Prostate gland (tissue), 2 donors: Measurements from ENCODE around the gene TMEM200B. TPM values are rescaled to one million over a fixed set of nuclear protein-coding genes. Genes with fewer than 3 reads are reported as not detected.
"Not testable (repeated sequence)": the region's sequence is repeated elsewhere in the genome, so short reads cannot be mapped to it uniquely, and the experiment has no call there.

ENCODE experiments used
- DNase-seq: peaks from one replicate; pipeline ENCODE4 v3.0.0-alpha.2; 2019; ENCODE audit warnings: low spot score
- H3K27ac ChIP-seq, 2 donors: fragments of 200-600 bp; sonication (generic); 2 replicates each; pipeline ENCODE4 v1.5.1; 2017 to 2019
- H3K27me3 ChIP-seq: fragments of 200-600 bp; sonication (generic); replicated peaks from 2 replicates; pipeline ENCODE4 v1.5.1; 2019; ENCODE audit not compliant: insufficient read depth
- H3K36me3 ChIP-seq, 2 donors: fragments of 200-600 bp; sonication (generic); 1 replicate in 1 of 2; 2 replicates in 1 of 2; pipeline versions ENCODE4 v1.5.1 to v1.8.1; 2017 to 2019
- H3K4me1 ChIP-seq: fragments of 200-600 bp; sonication (generic); replicated peaks from 2 replicates; pipeline ENCODE4 v1.5.1; 2019
- H3K4me3 ChIP-seq, 2 donors: fragments of 200-600 bp; sonication (generic); 2 replicates each; pipeline ENCODE4 v1.5.1; 2017 to 2019
- H3K9me3 ChIP-seq: fragments of 200-600 bp; sonication (generic); 2 replicates; pipeline ENCODE4 v1.5.1; 2017
- POLR2A ChIP-seq: fragments of 450-650 bp; IDR thresholded peaks from one replicate; pipeline ENCODE4 v1.6.1; 2016; ENCODE audit warnings: antibody characterized with exemption, mild to moderate bottlenecking
- POLR2AphosphoS5 ChIP-seq: sonication (generic); formaldehyde crosslinking; IDR thresholded peaks from one replicate; pipeline ENCODE4 v1.6.1; 2017; ENCODE audit warnings: antibody characterized with exemption
- WGBS: methylation state at CpG from one replicate; pipeline ENCODE4 v1.1.5; 2018; 5-methylcytosine and 5-hydroxymethylcytosine counted together
- intact Hi-C: fragments of 100-400 bp; cut with DNase I; formaldehyde crosslinking; loops from one replicate; pipeline ENCODE4 v1.14.2; 2022
- small RNA-seq, 2 donors: library from RNA; depleted of rRNA; stranded (forward); fragments of <200 nt; gene quantifications; one replicate each; pipeline ENCODE3, GENCODE V24; 2016
- total RNA-seq, 2 donors: library from RNA; depleted of rRNA; stranded (reverse); fragments of >200 nt; gene quantifications; one replicate each; pipeline ENCODE4 v1.1.0, GENCODE V29; 2016
- TF ChIP-seq, protein P1 (sequence below), 4 experiments: fragments of 200-600 bp in 2 of 4; fragments of 450-650 bp in 2 of 4; sonication (generic) in 2 of 4; IDR thresholded peaks; 1 replicate in 3 of 4; 2 replicates in 1 of 4; pipeline ENCODE4 v1.5.1; 2016 to 2019; ENCODE audit warnings: antibody characterized with exemption in 4 of 4, mild to moderate bottlenecking in 2 of 4, moderate library complexity in 2 of 4

The TMEM200B gene
- total RNA-seq, 2 donors from 2014 or later: 13.0 to 58.0 TPM

- no peaks in the 10 kb centered on the region for H3K27me3 ChIP-seq
- H3K4me3 ChIP-seq: no peak overlapping the region
- 78% methylated on average over 3 of the region's 3 CpGs for WGBS
- no peaks in the 10 kb centered on the region for H3K4me1 ChIP-seq
- no peaks in the 10 kb centered on the region for H3K36me3 ChIP-seq
- no peak for DNase-seq
- TF ChIP-seq POLR2A (no peak), POLR2AphosphoS5 (no peak)
- TF ChIP-seq, protein P1, sequence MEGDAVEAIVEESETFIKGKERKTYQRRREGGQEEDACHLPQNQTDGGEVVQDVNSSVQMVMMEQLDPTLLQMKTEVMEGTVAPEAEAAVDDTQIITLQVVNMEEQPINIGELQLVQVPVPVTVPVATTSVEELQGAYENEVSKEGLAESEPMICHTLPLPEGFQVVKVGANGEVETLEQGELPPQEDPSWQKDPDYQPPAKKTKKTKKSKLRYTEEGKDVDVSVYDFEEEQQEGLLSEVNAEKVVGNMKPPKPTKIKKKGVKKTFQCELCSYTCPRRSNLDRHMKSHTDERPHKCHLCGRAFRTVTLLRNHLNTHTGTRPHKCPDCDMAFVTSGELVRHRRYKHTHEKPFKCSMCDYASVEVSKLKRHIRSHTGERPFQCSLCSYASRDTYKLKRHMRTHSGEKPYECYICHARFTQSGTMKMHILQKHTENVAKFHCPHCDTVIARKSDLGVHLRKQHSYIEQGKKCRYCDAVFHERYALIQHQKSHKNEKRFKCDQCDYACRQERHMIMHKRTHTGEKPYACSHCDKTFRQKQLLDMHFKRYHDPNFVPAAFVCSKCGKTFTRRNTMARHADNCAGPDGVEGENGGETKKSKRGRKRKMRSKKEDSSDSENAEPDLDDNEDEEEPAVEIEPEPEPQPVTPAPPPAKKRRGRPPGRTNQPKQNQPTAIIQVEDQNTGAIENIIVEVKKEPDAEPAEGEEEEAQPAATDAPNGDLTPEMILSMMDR (IDR thresholded peaks at IDR 0.05): no peak
- intact Hi-C loops: loop anchor here (2.0 kb wide), 1 partner anchor 38 kb away; no protein-coding TSS in a partner anchor
- H3K27ac ChIP-seq: peak overlapping the region; percentile 52 to 56
- H3K9me3 ChIP-seq: no peaks in the 10 kb centered on the region
These were observed 41.2 kb downstream of the TMEM200B start for GRCh38 chr1:29082519-29082918.

DNA sequence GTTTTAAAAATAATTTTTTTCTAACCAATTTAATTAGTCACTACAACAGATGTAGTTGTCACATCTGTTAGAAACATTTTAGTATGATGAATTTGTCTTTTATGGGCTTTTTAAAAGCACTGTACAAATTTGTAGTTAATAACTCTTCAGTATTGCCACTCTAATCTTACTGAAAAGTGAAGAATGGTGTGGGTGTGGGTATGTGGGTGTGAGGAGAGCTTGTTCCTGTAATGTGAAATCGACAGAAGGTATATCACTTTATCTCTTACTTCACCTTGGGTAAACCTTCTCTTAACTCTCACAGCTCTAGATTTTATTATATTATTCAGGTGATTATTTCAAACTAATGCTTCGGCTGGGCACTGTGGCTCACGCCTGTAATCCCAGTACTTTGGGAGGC is 42.5 kb downstream of the TMEM200B start:
- Histone ChIP-seq H3K27me3 (no peaks in the 10 kb centered on the region), H3K4me3 (no peak overlapping the region), H3K4me1 (no peaks in the 10 kb centered on the region), H3K36me3 (no peaks in the 10 kb centered on the region), H3K9me3 (no peaks in the 10 kb centered on the region), H3K27ac (no peak overlapping the region)
- no peak for DNase-seq
- 82% methylated on average over 3 of the region's 3 CpGs for WGBS
- TF ChIP-seq POLR2A (no peak), POLR2AphosphoS5 (no peak)
- TF ChIP-seq, protein P1 (IDR thresholded peaks at IDR 0.05): no peak
- intact Hi-C loops: no loop called here

DNA sequence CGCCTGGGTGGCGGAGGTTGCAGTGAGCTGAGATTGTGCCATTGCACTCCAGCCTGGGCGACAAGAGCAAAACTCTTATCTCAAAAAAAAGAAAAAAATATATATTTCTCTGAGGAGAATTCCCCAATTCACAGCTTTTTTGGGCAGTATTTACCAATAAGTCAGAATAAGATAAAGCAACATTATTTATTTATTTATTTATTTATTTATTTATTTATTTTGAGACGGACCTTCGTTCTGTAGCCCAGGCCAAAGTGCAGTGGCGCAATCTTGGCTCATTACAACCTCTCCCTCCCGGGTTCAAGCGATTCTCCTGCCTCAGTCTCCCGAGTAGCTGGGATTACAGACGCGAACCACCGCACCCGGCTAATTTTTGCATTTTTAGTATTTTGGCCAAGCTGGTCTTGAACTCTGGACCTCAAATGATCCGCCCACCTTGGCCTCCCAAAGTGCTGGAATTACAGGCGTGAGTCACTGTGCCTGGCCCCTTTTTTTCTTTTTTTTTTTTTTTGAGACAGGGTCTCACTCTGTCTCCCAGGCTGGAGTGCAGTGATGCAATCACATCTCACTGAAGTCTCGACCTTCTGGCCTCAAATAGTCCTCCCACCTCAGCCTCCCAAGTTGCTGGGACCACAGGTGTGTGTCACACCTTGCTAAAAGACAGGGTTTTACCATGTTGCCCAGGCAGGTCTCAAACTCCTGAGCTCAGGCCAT is 43.6 kb downstream of the TMEM200B start:
- H3K4me1 ChIP-seq, DNase-seq, H3K9me3 ChIP-seq, H3K27me3 ChIP-seq, H3K36me3 ChIP-seq, H3K4me3 ChIP-seq, intact Hi-C loops, H3K27ac ChIP-seq: not testable (repeated sequence)
- WGBS: 95% methylated on average over 16 of the region's 16 CpGs

DNA sequence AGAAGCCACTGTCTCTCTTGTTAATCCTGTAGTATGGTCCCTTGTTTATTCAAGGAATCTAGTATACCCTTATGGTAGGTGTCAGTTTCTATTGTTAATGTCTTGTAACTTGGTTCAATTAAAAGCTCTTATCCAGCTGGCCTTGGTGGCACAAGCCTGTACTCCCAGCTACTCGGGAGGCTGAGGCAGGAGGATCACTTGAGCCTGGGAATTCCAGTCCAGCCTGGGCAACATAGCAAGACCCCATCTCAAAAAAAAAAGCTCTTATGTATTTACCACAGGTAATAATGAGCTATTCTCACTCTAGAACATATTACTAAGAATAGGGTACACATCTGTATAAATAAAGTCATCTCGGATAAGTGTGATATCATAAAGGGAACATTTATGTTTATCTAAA is 46.5 kb downstream of the TMEM200B start:
- DNase-seq: no peak
- Histone ChIP-seq H3K4me3 (no peak overlapping the region), H3K27me3 (no peaks in the 10 kb centered on the region), H3K4me1 (no peaks in the 10 kb centered on the region), H3K9me3 (no peaks in the 10 kb centered on the region), H3K27ac (no peak overlapping the region), H3K36me3 (no peaks in the 10 kb centered on the region)
- intact Hi-C loops: no loop called here
- TF ChIP-seq POLR2A: no peak
- TF ChIP-seq, protein P1 (IDR thresholded peaks at IDR 0.05): no peak
- TF ChIP-seq POLR2AphosphoS5: no peak
- WGBS: 91% methylated on average over 2 of the region's 2 CpGs

Small RNA genes lying within 50 kb of the gene (small RNA-seq; reads per million reads assigned to genes)
- 0 reads per million in 2 donors for gene RF02271

Other genes starting within 250 kb of the TMEM200B start
- 10 to 100 TPM; 39.4 to 54.4 TPM for gene EPB41, start 209.3 kb downstream of the TMEM200B start, total RNA-seq
- gene SRSF4, start 58.0 kb upstream of the TMEM200B start, total RNA-seq: 10 to 100 TPM; 55.2 to 65.7 TPM
- 10 to 100 TPM; 17.7 to 49.3 TPM for gene MECR, start 107.0 kb upstream of the TMEM200B start, total RNA-seq
- 10 to 100 TPM; 49.9 to 60.5 TPM for gene PTPRU, start 112.6 kb upstream of the TMEM200B start, total RNA-seq